Adrenal gland (tissue), 5 donors: Measurements from ENCODE around the gene RNU6-9.

ENCODE experiments used
- POLR2A ChIP-seq, 2 donors: fragments of 450-650 bp; IDR thresholded peaks; one replicate each; pipeline ENCODE4 v1.6.1; 2017; ENCODE audit warnings: antibody characterized with exemption in 2 of 2, mild to moderate bottlenecking in 2 of 2, moderate library complexity in 1 of 2
- TF ChIP-seq, protein P1 (sequence below), 6 experiments: fragments of 450-650 bp in 4 of 6; fragments of 200-600 bp in 2 of 6; sonication (generic) in 1 of 6; IDR thresholded peaks; 1 replicate in 5 of 6; 2 replicates in 1 of 6; pipeline versions ENCODE4 v1.5.1 to v1.8.0; 2016 to 2021; ENCODE audit warnings: antibody characterized with exemption in 6 of 6, mild to moderate bottlenecking in 2 of 6, moderate library complexity in 1 of 6
- donor health status: DM: no; HTN: no; CAD: no.

GRCh38 chr19:929203-929890 lies 36.1 kb downstream of the RNU6-9 start:
- TF ChIP-seq, protein P1, sequence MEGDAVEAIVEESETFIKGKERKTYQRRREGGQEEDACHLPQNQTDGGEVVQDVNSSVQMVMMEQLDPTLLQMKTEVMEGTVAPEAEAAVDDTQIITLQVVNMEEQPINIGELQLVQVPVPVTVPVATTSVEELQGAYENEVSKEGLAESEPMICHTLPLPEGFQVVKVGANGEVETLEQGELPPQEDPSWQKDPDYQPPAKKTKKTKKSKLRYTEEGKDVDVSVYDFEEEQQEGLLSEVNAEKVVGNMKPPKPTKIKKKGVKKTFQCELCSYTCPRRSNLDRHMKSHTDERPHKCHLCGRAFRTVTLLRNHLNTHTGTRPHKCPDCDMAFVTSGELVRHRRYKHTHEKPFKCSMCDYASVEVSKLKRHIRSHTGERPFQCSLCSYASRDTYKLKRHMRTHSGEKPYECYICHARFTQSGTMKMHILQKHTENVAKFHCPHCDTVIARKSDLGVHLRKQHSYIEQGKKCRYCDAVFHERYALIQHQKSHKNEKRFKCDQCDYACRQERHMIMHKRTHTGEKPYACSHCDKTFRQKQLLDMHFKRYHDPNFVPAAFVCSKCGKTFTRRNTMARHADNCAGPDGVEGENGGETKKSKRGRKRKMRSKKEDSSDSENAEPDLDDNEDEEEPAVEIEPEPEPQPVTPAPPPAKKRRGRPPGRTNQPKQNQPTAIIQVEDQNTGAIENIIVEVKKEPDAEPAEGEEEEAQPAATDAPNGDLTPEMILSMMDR (IDR thresholded peaks at IDR 0.05) = no peak
- no peak for TF ChIP-seq POLR2A (IDR thresholded peaks at IDR 0.05)
